Measurements from ENCODE around the gene NAXD. TPM values are rescaled to one million over a fixed set of nuclear protein-coding genes. Genes with fewer than 3 reads are reported as not detected.

Gene NAXD
- total RNA-seq, 1 experiment from 2014 or later: 18.7 TPM

GRCh38 chr13:110636053-110636475 is 20.7 kb downstream of the NAXD start:
- Histone ChIP-seq H3K9me3 (ENCODE audit: low read length) (no peaks in the 10 kb centered on the region), H3K27ac (ENCODE audit: low read length) (no peak overlapping the region), H3K4me3 (ENCODE audit: low read length) (no peak overlapping the region), H3K4me2 (ENCODE audit: low read length) (no peak overlapping the region), H4K20me1 (ENCODE audit: low read length) (no peaks in the 10 kb centered on the region), H3K27me3 (ENCODE audit: low read length) (no peaks in the 10 kb centered on the region), H3K79me2 (ENCODE audit: low read length) (peaks cover 16% of the 10 kb centered on the region), H3K9ac (ENCODE audit: low read length) (no peak overlapping the region), H3F3A (ENCODE audit: low read length, unreplicated experiment) (no peaks in the 10 kb centered on the region), H3K4me1 (ENCODE audit: insufficient read depth, low read length) (no peaks in the 10 kb centered on the region), H2AFZ (ENCODE audit: low read length) (no peak overlapping the region), H3K9me2 (replicated peaks; ENCODE audit: low read length) (no peaks in the 10 kb centered on the region), H3K36me3 (ENCODE audit: low read depth, low read length) (peaks cover 14% of the 10 kb centered on the region)
- BruUV-seq (replicated peaks): no TSS peak
- POLR2A ChIA-PET (ENCODE audit: unreplicated experiment): no interaction called here
- no peak for ATAC-seq
- DNase-seq: no peak
- intact Hi-C loops (cut with micrococcal nuclease): no loop called here
- TF ChIP-seq EZH2 (IDR thresholded peaks at IDR 0.05; ENCODE audit: low read length, unreplicated experiment): no peak
- no peak for TF ChIP-seq CTCF (conservative IDR thresholded peaks at IDR 0.05; ENCODE audit: low read depth, low read length)
- TF ChIP-seq EZH2phosphoT487 (IDR thresholded peaks at IDR 0.05; ENCODE audit: borderline replicate concordance, low read length): no peak
- CTCF ChIA-PET: no interaction called here

DNA sequence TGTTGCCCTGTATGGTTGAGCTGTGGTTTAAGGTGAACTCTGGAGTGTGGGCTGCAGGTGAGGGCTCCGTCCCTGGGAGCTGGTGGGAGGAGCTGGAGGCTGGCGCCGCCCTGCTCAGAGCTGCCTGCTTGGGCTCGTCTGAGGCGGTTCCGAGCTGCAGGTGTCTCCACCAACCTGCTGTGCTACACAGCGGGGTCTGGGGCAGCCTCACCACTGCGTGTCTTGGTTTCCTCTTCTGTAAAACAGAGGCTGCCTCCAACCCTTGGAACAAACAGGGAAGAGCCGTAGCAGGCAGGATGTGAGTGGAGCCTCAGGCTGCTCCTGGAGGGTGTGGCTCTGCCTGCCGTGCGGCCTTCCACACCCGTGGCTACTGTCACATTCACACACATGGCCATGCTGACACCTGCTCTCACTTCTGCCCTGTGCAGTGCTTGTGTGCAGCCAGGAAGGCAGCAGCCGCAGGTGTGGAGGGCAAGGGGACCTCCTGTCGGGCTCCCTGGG is 21.4 kb downstream of the NAXD start:
- Histone ChIP-seq H3K36me3 (ENCODE audit: low read depth, low read length) (peaks cover 9% of the 10 kb centered on the region), H3K27ac (ENCODE audit: low read length) (no peak overlapping the region), H3K79me2 (ENCODE audit: low read length) (peaks cover 10% of the 10 kb centered on the region), H3K9me3 (ENCODE audit: low read length) (no peaks in the 10 kb centered on the region), H4K20me1 (ENCODE audit: low read length) (no peaks in the 10 kb centered on the region), H2AFZ (ENCODE audit: low read length) (no peak overlapping the region), H3K4me1 (ENCODE audit: insufficient read depth, low read length) (no peaks in the 10 kb centered on the region), H3K9ac (ENCODE audit: low read length) (no peak overlapping the region), H3K9me2 (replicated peaks; ENCODE audit: low read length) (no peaks in the 10 kb centered on the region), H3F3A (ENCODE audit: low read length, unreplicated experiment) (no peaks in the 10 kb centered on the region), H3K4me3 (ENCODE audit: low read length) (no peak overlapping the region), H3K4me2 (ENCODE audit: low read length) (no peak overlapping the region), H3K27me3 (ENCODE audit: low read length) (no peaks in the 10 kb centered on the region)
- POLR2A ChIA-PET (ENCODE audit: unreplicated experiment): no interaction called here
- CTCF ChIA-PET: no interaction called here
- TF ChIP-seq EZH2phosphoT487 (IDR thresholded peaks at IDR 0.05; ENCODE audit: borderline replicate concordance, low read length) (no peak), EZH2 (IDR thresholded peaks at IDR 0.05; ENCODE audit: low read length, unreplicated experiment) (no peak), CTCF (conservative IDR thresholded peaks at IDR 0.05; ENCODE audit: low read depth, low read length) (no peak)
- no peak for ATAC-seq
- DNase-seq: no peak
- no TSS peak for BruUV-seq (replicated peaks)
- intact Hi-C loops (cut with micrococcal nuclease): no loop called here

DNA sequence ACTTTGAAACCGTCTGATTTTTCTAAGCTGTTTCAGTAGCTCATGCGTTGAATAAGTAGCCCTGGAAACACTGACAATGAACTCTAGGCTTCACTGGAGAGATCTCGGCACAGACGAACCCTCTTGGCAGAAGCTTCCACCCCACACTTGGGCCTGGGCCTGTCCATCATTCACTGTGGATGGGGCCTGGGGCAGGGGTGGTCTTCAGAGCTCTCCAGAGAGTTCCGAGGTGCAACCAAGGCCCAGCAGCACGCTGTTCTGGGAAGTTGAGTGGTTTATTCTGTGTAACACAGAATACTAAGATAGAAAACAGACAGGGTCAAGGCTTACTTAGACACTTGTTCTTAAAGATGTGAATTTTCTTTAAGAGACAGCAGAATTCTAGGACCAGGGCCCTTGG is 21.9 kb downstream of the NAXD start:
- intact Hi-C loops (cut with micrococcal nuclease): no loop called here
- peaks cover 9% of the 10 kb centered on the region for H3K36me3 ChIP-seq (ENCODE audit: low read depth, low read length)
- BruUV-seq (replicated peaks): no TSS peak

More for the DNA sequence above, 21.9 kb downstream of the NAXD start:
- ATAC-seq (no peak), DNase-seq (no peak)
- CTCF ChIA-PET: no interaction called here
- POLR2A ChIA-PET (ENCODE audit: unreplicated experiment): no interaction called here
- H3K4me2 ChIP-seq (ENCODE audit: low read length): no peak overlapping the region
- no peaks in the 10 kb centered on the region for H3K9me3 ChIP-seq (ENCODE audit: low read length)
- peaks cover 8% of the 10 kb centered on the region; the same call in 1 of the 2 replicates for H3K79me2 ChIP-seq (ENCODE audit: low read length)
- H3K9me2 ChIP-seq (replicated peaks; ENCODE audit: low read length): no peaks in the 10 kb centered on the region
- TF ChIP-seq CTCF (conservative IDR thresholded peaks at IDR 0.05; ENCODE audit: low read depth, low read length) (no peak), EZH2 (IDR thresholded peaks at IDR 0.05; ENCODE audit: low read length, unreplicated experiment) (no peak), EZH2phosphoT487 (IDR thresholded peaks at IDR 0.05; ENCODE audit: borderline replicate concordance, low read length) (no peak)
- H2AFZ ChIP-seq (ENCODE audit: low read length): no peak overlapping the region
- no peak overlapping the region for H3K27ac ChIP-seq (ENCODE audit: low read length)
- no peaks in the 10 kb centered on the region for H4K20me1 ChIP-seq (ENCODE audit: low read length)
- no peaks in the 10 kb centered on the region for H3F3A ChIP-seq (ENCODE audit: low read length, unreplicated experiment)
- no peaks in the 10 kb centered on the region for H3K4me1 ChIP-seq (ENCODE audit: insufficient read depth, low read length)
- no peak overlapping the region for H3K4me3 ChIP-seq (ENCODE audit: low read length)
- no peaks in the 10 kb centered on the region for H3K27me3 ChIP-seq (ENCODE audit: low read length)
- no peak overlapping the region for H3K9ac ChIP-seq (ENCODE audit: low read length)
